HuH-7 (cell line): ENCODE data around the gene RPUSD1.
A peak's percentile ranks its signal among the peaks of the same experiment; 100 is the strongest.
"Not testable (repeated sequence)": the region's sequence is repeated elsewhere in the genome, so short reads cannot be mapped to it uniquely, and the experiment has no call there.

Source experiments
- DNase-seq: peaks from one replicate; pipeline ENCODE4 v3.0.0; 2011; ENCODE audit warnings: low spot score

Gene RPUSD1

DNA sequence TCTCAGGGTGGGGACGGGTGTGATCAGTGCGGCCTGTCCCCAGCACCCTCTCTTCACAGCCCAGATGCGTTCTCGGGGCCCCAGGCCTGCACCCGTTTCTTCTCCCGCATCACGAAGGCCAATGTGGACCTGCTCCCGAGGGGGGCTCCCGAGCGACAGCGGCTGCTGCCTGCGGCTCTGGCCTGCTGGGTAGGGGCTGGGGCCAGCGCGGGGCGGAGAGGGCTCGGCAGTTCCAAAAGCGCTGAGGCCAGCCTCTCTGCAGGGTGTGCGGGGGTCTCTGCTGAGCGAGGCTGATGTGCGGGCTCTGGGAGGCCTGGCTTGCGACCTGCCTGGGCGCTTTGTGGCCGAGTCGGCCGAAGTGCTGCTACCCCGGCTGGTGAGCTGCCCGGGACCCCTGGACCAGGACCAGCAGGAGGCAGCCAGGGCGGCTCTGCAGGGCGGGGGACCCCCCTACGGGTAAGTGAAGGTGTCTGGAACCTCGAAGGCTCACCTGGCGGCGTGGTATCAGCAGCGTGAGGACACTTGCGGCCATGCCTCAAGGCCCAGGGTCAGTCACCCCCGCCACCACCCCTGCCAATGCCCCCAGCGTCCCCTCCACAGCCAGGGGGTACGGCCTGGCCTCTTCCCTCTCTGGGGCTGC is 23.2 kb downstream of the RPUSD1 start:
- no peak for DNase-seq

DNA sequence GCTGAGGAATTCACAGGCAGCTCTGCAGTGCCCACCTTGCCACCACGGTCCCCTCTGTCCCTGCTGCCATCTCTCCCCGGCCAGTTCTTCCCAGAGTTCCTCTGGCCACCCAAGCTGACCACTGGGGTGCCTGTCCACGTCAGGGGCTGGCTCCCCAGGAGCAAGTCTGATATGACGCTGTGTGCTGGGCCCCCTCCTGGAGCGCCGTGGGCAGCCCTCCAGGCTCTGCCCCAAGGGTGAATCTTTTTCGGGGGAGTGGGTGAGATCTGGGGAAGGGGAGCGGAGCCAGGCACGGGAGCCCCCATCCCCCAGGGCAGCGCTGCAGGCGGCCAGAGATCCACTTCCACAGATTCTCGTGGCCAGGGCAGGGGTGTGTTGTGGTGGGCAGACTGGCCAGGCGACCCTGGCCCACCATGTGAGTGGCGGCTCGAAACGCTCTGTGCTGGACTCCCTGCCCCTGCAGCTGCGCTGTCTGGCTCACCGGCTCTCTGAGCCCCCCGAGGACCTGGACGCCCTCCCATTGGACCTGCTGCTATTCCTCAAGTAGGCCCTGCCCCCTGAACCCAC is 23.9 kb downstream of the RPUSD1 start:
- DNase-seq = no peak

DNA sequence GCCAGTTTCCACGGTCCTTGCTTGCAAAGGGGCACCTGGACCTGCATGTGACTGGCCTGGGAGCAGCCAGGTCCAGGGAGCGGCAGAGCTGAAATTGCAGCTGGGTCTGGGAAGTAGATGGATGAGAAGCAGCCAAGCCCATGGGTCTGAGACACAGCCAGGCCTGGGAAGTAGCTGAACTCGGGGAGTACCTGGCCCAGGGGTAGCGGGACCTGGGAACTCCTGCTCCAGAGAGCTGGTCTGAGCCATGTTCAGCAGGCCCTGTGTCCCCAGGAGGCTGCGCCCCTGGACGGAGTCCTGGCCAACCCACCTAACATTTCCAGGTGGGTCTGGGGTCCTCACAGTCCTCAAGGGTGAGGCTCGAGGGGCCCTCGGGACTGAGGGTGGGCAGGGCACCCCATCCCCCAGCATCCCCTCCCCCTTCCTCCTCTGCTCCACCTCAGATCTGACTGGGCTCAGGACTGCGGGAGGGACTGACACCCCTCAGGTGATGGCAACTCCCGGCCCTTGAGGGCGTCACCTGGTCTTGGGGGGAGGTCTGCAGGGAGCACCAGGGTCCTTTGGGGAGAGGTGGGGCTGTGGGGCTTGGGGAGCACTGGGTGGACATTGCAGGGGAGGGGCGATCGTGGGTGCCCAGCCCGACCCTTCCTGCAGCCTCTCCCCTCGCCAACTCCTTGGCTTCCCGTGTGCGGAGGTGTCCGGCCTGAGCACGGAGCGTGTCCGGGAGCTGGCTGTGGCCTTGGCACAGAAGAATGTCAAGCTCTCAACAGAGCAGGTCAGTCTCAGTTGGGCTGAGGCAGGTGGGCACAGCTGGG is 24.6 kb downstream of the RPUSD1 start:
- no peak for DNase-seq

DNA sequence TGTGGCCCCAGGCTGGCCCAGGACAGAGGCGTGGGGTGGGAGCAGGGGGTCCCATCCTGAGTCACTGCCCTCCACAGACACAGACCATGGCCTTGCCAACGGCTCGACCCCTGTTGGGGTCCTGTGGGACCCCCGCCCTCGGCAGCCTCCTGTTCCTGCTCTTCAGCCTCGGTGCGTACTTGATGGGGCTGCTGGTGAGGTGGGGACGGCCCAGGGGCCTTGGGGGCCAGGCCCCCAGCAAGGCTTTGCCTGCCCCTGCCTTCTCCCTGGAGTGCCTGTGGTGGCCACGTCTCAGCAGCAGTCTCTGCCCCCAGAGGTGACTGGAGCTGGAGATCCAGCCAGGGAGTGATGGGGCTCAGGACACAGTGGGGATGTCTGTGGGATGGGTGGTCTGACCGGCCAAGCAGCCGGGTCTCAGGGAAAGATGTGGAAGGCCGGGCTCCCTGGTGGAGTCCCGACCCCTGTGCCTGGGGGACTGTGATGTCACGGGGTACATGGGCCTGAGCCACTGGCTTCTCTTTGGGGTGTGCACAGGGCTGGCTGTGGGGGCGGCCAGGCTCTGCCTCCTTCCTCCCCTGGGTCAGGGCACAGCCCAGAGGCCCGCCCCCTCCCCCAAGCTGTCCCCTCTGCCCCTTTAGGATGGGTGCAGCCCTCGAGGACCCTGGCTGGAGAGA is 25.4 kb downstream of the RPUSD1 start:
- DNase-seq = no peak

DNA sequence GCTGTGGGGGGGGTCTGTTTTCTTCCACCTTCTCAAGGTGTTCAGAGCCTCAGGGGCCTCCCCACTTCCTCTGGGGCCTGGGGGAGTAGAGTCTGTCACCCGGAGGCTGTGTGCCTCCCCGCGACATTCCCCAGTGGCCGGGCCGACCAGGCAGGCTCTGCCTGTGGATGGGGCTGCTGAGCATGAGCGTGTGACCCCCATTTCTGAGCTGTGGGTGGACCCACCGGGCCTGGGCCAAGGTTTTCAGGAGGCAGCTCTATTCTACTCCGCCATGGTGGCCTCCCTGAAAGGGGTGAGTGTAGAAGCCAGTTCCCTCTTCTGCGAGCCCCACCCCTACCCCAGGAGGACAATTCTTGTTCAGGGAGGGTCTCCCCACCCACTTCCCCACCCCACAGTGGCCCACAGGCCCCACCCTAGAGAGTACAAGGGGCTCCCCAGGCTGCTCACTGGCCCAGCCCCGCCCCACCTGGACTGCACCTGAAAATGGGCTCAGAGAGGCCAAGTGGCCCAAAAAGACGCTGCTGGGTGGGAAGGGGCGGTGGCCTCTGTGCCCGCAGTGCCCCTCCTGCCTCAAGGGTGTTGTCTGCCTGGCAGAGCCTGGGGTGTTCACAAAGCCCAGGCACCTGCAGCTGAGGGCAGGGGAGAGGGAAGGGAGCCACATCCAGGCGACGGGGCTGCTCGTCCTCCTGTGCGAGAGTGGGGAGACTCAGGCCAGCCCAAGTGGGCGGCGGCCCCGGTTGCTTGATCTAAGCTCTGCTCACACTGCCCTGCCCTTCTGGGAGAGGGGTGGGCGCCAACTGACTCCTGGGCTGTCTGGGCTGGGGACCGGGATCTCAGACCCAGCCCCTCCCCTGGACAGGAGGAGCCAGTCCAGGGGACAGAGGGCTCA is 26.3 kb downstream of the RPUSD1 start:
- DNase-seq = no peak

DNA sequence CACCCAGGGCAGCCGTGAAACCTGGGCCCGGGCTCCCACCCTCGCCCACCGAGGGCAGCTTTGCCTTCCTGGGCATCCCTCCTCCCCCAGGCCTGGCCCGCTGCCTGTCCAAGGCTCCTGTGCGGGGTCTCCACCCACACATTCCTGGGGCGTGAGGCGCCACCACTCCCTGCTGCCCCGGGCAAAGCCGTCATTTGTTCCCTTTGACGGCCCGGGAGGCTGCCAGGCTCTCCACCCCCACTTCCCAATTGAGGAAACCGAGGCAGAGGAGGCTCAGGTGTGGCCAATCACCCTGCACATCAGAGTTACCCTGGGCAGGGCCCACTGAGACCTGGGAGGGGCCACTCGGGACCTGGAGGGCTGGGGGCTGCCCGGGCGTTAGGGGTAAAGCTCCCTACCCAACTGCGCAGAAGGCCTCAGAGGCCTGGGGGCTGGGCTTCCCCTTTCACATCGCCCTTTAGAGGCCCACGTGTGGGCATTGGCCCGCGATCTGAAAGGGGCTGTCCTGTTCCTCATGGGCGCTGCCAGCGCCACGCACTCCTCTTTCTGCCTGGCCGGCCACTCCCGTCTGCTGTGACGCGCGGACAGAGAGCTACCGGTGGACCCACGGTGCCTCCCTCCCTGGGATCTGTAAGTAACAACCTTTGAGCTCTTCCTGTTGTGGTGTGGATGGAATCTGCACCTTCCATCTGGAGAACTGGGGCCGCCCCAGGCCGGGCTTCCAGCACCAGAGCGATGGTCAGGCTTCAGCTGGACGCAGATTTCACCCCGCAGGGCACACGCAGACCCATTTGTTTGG is 27.4 kb downstream of the RPUSD1 start, which contains the start of gene MSLN:
Gene MSLN (plus strand): TSS at position 190 of the 799 bp plus-strand sequence. CDS start 1,947 bp downstream, outside the sequence.
- DNase-seq = no peak

DNA sequence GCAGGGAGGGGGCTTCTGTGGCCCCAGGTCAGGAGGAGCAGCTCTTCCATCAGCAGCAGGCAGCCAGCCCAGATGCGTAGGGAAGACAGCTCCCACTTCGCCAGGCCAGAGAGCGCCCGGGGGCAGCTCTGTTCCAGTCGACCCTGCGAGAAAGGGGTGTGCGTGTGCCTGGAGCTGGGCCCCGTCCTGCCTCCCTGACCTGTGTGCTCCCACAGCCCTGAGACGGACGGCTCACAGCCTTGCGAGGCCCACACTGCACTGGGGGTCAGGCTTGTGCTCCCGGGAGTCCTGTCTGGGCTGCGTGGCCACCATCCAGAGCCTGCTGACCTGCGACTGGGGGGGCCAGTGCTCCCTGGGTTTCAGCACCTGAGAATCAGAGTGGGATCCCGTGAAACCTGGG is 28.1 kb downstream of the RPUSD1 start:
- no peak for DNase-seq

DNA sequence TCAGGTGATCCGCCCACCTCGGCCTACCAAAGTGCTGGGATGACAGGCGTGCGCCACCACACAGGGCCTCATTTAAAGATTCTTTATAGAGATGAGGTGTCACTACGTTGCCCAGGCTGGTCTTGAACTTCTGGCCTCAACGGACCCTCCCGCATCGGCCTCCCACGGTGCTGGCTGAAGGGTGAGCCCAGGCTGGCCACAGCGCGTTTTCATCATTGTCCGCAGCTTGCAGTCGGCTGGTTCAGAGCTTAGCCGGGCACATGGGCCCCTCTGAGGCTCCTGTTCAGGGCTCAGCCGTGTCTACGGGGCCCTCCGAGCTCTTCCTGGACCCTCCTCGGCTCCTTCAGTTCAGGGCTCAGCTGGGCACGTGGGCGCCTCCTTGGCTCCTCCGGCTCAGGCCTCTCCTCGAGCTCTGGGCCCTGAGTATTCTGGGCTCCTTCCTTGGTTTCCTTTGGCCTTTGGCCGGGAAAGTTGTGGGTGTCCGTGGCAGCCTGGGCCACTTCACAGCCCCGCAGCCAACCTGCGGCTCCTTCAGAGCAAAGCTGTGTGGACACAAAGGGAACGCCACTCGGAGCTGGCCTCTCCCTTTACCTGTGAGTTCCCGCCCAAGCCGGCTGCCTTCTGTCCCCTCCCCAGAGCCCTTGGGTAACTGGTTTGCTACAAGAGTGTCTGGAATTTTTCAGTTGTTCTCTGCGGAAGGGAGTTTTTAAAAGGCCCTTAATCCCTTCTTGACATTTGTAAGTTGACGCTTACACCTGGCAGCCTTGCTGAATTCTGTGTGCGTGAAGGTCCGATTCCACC is 28.9 kb downstream of the RPUSD1 start:
- no peak for DNase-seq

DNA sequence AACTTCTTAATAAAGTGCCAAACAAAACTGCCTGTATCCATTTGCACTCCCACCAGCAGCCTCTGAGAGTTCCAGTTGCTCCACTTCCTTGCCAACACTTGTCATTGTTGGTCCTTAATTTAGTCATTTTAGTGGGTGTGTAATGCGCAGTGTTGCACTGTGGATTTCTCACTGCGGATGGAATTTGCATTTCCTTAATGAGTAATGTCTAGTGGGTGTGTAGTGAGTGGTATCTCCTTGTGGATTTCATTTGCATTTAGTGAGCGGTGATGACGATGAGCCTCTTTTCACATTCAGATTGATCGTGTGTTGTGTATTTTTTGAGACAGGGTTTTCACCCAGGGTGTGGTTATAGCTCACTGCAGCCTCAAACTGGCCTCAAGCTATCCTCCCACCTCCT is 31.8 kb downstream of the RPUSD1 start:
- DNase-seq = no peak

DNA sequence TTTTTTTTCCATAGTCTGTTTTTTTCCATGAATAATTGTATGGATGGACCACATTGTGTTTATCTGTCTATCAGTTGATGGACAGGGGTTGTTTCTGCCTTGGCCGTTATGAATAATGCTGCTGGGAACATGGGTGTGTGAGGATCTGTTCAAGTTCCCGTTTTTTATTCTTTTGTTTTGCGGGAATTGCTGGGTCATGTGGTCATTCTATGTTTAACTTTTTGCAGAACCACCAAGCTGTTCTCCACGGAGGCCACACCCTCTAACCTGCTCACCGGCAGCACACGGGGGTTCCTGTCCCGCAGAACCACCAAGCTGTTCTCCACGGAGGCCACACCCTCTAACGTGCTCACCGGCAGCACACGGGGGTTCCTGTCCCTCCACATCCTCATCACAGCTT is 33.5 kb downstream of the RPUSD1 start:
- DNase-seq = no peak

DNA sequence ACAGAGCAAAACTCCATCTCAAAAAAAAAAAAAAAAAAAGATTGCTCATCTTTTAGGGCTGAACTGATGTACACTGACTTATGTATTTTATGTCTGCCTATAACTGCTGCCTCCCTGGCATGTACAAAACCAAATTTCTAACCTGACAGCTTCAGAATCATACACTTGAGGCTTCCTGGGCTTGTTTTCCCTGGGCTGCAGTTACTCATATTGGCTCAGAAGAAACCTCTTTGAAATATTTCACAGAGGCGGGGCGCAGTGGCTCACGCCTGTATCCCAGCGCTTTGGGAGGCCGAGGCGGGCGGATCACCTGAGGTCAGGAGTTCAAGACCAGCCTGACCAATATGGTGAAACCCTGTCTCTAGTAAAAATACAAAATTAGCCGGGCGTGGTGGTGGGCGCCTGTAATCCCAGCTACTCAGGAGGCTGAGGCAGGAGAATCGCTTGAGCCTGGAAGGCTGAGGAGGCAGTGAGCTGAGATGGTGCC is 34.0 kb downstream of the RPUSD1 start:
- not testable (repeated sequence) for DNase-seq

DNA sequence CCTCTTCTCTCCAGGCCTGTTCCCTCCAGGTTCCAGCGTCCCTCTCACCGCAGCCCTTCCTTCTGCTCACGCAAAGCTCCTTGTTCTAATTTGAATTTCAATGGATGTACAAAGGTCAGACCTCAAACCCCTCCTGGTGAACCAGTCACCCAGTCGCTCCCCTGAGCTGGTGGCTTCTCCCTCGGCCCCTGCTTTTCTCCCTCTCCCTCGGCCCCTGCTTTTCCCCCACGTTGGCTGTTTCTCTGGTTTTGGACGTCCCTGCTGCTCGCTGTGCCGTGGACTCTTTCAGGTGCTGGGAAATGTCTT is 36.2 kb downstream of the RPUSD1 start:
- DNase-seq = no peak

DNA sequence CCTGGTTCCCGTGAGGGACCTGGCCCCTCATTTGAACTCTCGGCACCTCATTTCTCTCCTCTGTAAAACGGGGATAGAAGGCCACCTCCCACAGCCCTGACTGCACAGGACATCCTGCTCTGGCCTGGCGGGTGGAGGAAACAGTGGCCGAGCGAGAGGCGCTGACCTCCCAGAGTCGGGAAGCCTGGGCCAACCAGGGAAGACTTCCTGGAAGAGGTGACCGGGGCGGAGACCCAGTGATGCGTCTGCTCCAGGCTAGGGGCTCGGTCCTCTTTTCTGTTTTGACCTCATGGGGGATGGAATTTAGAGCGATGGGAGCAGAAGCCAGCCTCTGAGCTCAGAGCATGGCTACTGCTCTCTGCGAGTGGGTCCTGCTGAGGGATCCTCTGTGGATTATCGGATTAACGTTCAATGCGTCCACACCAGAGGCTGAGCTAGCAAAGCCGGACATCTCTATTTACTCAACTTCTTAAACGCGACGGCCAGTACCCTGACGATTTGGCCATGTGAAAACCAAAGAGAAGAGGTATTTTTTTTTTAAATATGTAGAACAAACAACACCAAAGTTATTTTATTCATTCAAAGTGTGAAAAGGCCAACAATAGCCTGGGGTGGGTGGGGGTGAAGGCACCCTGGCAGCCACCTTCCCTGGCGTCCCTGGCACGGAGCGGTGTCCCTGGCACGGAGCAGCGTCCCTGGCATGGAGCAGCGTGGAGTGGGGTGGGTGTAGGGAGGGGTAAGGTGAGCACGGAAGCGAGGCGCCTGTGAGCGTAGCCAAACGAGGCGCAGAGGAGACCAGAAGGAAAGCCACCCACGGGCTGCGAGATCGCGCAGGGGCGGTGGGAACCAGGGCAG is 36.8 kb downstream of the RPUSD1 start:
- DNase-seq = no peak

DNA sequence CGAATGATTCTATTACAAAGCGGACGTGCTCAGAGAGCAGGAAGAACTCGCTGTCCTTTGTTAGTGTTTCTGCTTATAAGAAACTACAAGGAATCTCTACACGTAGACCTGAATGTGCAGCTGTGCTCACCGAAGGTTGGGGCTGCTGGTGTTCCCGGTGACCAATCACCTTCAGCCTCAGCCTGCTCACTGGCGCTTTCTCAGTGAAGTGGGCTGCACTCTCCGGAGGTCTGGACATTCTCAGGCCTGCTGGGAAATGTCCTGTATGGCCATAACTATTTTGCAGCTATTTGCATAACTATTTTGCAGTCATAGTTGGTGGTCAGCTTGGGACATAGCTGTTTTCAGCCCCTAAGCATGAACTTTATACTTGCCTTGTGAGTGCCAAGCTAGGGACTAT is 37.7 kb downstream of the RPUSD1 start:
- no peak for DNase-seq

DNA sequence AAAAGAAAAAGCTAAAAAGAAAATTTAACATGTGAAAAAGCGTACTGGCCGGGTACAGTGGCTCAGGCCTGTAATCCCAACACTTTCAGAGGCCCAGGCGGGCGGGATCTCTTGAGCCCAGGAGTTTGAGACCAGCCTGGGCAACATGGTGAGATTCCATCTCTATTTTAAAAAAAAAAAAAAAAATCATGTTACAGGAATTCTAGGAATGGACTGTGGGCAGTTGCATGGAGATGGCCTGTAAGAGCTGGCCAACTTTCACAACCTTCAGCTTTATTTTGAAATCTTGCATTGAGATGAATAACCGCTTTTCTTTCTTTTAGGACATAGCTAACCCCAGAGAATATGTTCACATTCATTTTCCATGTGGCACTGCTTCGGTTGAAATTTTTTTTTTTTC is 39.2 kb downstream of the RPUSD1 start:
- DNase-seq = no peak

DNA sequence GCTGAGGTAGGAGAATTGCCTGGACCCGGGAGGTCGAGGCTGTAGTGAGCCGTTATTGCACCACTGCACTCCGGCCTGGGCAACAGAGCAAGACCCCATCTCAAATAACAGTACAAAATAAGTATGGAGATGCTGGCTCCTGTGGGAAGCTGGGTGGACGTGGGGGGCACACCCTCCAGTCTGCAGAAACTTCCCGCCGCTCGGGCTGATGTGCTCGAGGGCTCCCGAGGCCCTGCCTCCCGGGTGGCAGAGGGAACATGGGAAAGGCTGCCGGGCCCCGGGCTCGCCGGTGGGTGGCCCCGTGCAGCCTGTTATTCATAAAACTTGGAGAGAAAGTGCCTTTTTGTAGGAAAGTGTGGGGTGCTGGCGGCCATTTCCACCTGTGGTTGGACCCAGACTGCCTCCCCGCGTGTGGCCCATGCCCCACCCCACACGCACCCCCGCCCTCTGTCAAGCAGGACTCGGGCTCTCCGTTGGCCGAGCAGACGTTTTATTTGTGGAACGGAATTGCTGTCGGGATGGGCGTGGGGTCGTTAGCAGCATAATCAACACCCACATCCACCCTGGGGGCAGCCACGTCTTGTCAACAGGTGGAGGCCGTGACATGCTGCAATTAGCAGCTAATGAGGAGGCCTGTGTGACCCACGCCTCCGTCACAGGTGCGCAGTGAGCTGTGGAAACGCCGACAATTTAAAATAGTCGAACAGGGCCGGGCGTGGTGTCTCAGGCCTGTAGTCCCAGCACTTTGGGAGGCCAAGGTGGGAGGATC is 40.0 kb downstream of the RPUSD1 start:
- DNase-seq = no peak

DNA sequence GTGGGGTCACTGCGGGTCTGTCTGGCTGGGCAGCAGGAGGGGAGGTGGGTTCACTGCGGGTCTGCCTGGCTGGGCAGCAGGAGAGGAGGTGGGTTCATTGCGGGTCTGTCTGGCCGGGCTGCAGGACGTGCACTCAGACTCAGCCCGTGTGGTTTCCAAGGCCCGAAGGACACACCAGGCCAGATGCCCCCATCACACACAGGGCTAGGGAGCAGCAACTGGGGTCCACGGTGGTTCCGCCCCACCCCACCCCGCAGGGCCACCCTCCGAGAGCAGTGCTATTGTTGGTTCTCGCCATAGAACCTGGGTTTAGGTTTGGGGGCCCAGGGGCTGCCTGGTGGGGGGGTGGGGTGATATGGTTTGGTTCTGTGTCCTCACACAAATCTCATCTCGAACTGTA is 41.5 kb downstream of the RPUSD1 start:
- no peak for DNase-seq

DNA sequence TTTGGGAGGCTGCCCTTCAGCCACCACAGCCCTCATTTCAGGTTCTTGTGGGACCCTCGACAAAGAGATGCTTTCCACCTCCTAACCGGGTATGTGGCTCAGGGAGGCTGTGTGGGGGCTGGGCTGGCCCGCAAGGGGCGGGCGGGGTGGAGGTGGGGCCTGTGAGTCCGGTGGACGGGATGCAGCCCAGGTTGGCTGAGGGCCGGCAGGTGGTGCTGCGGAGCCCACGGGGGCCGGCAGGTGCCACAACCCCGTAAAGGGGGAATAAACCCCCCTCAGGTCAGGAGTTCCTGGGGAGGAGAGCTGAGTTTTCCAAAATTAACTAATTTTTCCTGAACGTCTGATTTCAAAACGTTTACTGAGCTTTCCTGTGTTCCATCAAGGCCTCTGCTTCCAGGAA is 42.4 kb downstream of the RPUSD1 start:
- DNase-seq = peak; percentile 59
